ENCODE data around the gene AMOTL1.

DNA sequence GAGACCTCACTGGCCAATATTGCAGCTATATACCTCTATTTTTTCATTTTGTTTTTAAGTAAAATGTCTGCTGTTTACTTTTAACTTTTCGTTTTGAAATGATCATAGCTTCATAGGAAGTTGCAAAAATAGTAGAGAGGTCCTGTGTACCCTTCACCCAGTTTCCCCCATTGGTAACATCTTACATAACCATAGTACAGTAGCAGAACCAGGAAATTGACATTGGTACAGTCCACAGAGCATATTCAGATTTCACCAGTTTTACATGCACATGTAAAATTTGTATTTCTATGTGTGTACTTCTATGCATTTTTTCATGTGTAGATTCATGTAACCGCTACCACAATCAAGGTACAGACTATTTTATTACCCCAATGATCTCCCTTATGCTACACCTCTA, 3.8 kb downstream of the AMOTL1 start:
- TF ChIP-seq, protein P1, sequence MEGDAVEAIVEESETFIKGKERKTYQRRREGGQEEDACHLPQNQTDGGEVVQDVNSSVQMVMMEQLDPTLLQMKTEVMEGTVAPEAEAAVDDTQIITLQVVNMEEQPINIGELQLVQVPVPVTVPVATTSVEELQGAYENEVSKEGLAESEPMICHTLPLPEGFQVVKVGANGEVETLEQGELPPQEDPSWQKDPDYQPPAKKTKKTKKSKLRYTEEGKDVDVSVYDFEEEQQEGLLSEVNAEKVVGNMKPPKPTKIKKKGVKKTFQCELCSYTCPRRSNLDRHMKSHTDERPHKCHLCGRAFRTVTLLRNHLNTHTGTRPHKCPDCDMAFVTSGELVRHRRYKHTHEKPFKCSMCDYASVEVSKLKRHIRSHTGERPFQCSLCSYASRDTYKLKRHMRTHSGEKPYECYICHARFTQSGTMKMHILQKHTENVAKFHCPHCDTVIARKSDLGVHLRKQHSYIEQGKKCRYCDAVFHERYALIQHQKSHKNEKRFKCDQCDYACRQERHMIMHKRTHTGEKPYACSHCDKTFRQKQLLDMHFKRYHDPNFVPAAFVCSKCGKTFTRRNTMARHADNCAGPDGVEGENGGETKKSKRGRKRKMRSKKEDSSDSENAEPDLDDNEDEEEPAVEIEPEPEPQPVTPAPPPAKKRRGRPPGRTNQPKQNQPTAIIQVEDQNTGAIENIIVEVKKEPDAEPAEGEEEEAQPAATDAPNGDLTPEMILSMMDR (IDR thresholded peaks at IDR 0.05; ENCODE audit: low read depth, low read length, poor library complexity, severe bottlenecking) = no peak
- TF ChIP-seq EZH2phosphoT487 (IDR thresholded peaks at IDR 0.05; ENCODE audit: borderline replicate concordance, low read length) = no peak

All from DOHH2 (cell line).